Lower leg skin (tissue), 3 donors: Measurements from ENCODE around the gene SDCBP2.

Experiments used
- CTCF ChIP-seq, 3 donors: fragments of 450-650 bp; IDR thresholded peaks; one replicate each; pipeline ENCODE4 v1.5.1; 2016; ENCODE audit warnings: antibody characterized with exemption in 3 of 3, mild to moderate bottlenecking in 3 of 3, moderate library complexity in 2 of 3
- POLR2A ChIP-seq, 2 donors: fragments of 450-650 bp; IDR thresholded peaks; one replicate each; pipeline ENCODE4 v1.6.1; 2016 to 2017; ENCODE audit warnings: antibody characterized with exemption in 2 of 2, mild to moderate bottlenecking in 1 of 2, moderate library complexity in 1 of 2

DNA sequence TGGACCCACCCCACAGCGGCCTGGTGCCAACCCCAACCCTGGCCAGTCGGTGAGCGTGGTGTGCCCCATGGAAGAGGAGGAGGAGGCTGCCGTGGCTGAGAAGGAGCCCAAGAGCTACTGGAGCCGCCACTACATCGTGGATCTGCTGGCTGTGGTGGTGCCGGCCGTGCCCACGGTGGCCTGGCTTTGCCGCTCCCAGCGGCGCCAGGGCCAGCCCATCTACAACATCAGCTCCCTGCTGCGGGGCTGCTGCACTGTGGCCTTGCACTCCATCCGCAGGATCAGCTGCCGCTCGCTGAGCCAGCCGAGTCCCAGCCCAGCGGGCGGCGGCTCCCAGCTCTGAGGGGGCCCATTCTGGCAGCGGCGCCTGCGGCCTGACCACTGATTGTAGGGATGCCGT lies 23.2 kb downstream of the SDCBP2 start:
- TF ChIP-seq CTCF (IDR thresholded peaks at IDR 0.05): no peak
- no peak for TF ChIP-seq POLR2A (IDR thresholded peaks at IDR 0.05)
